Panc1 (cell line): ENCODE results near the gene ZBTB7B. TPM values are rescaled to one million over a fixed set of nuclear protein-coding genes. Genes with fewer than 3 reads are reported as not detected.

Source experiments
- ATAC-seq: fragments of 200-7000 bp; cut with Tn5 transposase; 2 replicates; pipeline ENCODE4 v1.9.1; 2020; ENCODE audit warnings: mild to moderate bottlenecking, moderate library complexity
- BruUV-seq: library from RNA; stranded (reverse); fragments of 400-500 nt; replicated peaks from 2 replicates; lab custom pipeline; 2021; lab: Mats Ljungman, UMichigan
- CTCF ChIA-PET: fragments of 300-600 bp; sonication (Branson Sonifier 250); formaldehyde crosslinking; loops from one replicate; lab custom pipeline; 2022; ENCODE audit warnings: antibody characterized with exemption; lab: Charles Lee
- POLR2A ChIA-PET: fragments of 300-600 bp; sonication (Branson Sonifier 250); formaldehyde crosslinking; loops from one replicate; lab custom pipeline; 2022; ENCODE audit warnings: antibody characterized with exemption; lab: Charles Lee
- DNase-seq: peaks from one replicate; pipeline ENCODE4 v3.0.0-alpha.2; 2010; ENCODE audit warnings: low read depth, low spot score
- H3K27ac ChIP-seq: 2 replicates; pipeline ENCODE4 v1.5.1; 2011; ENCODE audit warnings: mild to moderate bottlenecking, low read length, inconsistent platforms
- H3K27me3 ChIP-seq: fragments of 200-500 bp; sonication (Bioruptor generic); 2 replicates; pipeline ENCODE4 v1.6.0; 2014; ENCODE audit warnings: low read length, inconsistent platforms; ENCODE audit not compliant: control insufficient read depth, insufficient read depth
- H3K36me3 ChIP-seq: fragments of 200-500 bp; sonication (Bioruptor generic); 2 replicates; pipeline ENCODE4 v1.5.1; 2014; ENCODE audit warnings: inconsistent platforms, mild to moderate bottlenecking, low read length, moderate library complexity; ENCODE audit not compliant: control insufficient read depth, insufficient read depth
- H3K4me1 ChIP-seq: 2 replicates; pipeline ENCODE4 v1.5.1; 2011; ENCODE audit warnings: inconsistent platforms, mild to moderate bottlenecking, low read length, moderate library complexity; ENCODE audit not compliant: control insufficient read depth, insufficient read depth
- H3K4me3 ChIP-seq, 2 experiments: 2 replicates each; pipeline ENCODE4 v1.5.1; 2011 to 2012; ENCODE audit warnings: low read depth in 2 of 2, low read length in 2 of 2, mild to moderate bottlenecking in 2 of 2, inconsistent platforms in 1 of 2, moderate library complexity in 1 of 2
- H3K9me3 ChIP-seq: fragments of 200-500 bp; sonication (Bioruptor generic); 2 replicates; pipeline ENCODE4 v1.5.1; 2014; ENCODE audit warnings: low read depth, mild to moderate bottlenecking, inconsistent platforms, low read length, moderate library complexity; ENCODE audit not compliant: control insufficient read depth, insufficient read depth
- POLR2AphosphoS5 ChIP-seq: IDR thresholded peaks from 2 replicates; pipeline ENCODE4 v1.6.1; 2012; ENCODE audit warnings: mild to moderate bottlenecking, low read depth, low read length, moderate library complexity
- SIN3A ChIP-seq: IDR thresholded peaks from 2 replicates; pipeline ENCODE4 v1.6.1; 2012; ENCODE audit warnings: low read depth, mild to moderate bottlenecking, low read length, moderate library complexity, borderline replicate concordance; ENCODE audit not compliant: insufficient read depth
- TCF7L2 ChIP-seq: IDR thresholded peaks from 2 replicates; pipeline ENCODE4 v1.6.1; 2011; ENCODE audit warnings: mild to moderate bottlenecking, low read depth, low read length, inconsistent platforms
- in situ Hi-C: cut with HindIII; loops from 2 replicates; pipeline ENCODE4 v1.10.0; 2016; ENCODE audit warnings: low sequenced_read_pairs, low pct_unique_long_range_greater_than_20kb
- intact Hi-C: fragments of 100-400 bp; cut with micrococcal nuclease; formaldehyde crosslinking; loops from one replicate; pipeline ENCODE4 v1.10.0; 2022; ENCODE audit not compliant: unreplicated experiment
- total RNA-seq: library from RNA; stranded (reverse); gene quantifications from one replicate; pipeline ENCODE4 v1.2.1, GENCODE V29; 2021; ENCODE audit not compliant: unreplicated experiment
- TF ChIP-seq, protein P1 (sequence below), 2 experiments: IDR thresholded peaks; 2 replicates each; pipeline ENCODE4 v1.6.1; 2011 to 2012; ENCODE audit warnings: low read depth in 2 of 2, control low read depth in 1 of 2, low read length in 1 of 2, mild to moderate bottlenecking in 1 of 2, moderate library complexity in 1 of 2; ENCODE audit not compliant: insufficient read depth in 1 of 2
- TF ChIP-seq, protein P2 (sequence below): fragments of 450-650 bp; IDR thresholded peaks from 2 replicates; pipeline ENCODE4 v1.5.1; 2017; ENCODE audit warnings: mild to moderate bottlenecking

ZBTB7B gene
- total RNA-seq, 1 experiment from 2014 or later: 55.8 TPM

DNA sequence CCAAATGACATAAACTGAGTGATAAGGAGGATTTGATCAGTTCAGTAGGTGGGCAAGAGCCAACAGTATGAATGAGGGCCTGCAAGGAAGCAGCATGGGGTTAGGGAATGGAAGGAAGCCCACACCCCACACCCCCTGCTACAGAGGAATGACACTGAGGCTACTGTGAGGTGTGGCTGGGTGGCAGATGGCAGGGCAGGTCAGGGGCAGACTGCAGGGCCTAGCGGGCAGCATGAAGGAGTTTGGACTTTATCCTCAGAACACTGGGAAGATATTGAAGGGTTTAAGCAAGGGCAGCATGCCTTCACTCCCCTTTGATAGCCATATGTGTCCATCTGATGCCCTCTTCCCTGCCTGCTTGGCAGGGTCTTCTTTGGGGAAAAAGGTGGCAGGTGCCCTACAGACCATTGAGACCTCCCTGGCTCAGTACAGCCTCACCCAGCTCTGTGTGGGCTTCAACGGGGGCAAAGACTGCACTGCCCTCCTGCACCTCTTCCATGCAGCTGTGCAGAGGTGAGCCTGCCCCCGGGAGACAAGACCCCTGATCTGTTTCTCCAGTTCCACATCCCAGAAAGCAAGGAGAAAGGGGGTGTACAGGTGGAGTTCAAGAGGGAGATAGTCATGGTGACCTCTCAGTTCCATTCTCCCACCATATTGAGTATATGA, 13.3 kb upstream of the ZBTB7B start:
- no peak for ATAC-seq
- H3K4me1 ChIP-seq: peaks cover 5% of the 10 kb centered on the region
- H3K9me3 ChIP-seq: no peaks in the 10 kb centered on the region
- H3K27me3 ChIP-seq: no peaks in the 10 kb centered on the region
- ChIA-PET CTCF (no interaction called here), POLR2A (no interaction called here)
- no peak for TF ChIP-seq TCF7L2
- no peak for TF ChIP-seq POLR2AphosphoS5
- TF ChIP-seq, protein P1, sequence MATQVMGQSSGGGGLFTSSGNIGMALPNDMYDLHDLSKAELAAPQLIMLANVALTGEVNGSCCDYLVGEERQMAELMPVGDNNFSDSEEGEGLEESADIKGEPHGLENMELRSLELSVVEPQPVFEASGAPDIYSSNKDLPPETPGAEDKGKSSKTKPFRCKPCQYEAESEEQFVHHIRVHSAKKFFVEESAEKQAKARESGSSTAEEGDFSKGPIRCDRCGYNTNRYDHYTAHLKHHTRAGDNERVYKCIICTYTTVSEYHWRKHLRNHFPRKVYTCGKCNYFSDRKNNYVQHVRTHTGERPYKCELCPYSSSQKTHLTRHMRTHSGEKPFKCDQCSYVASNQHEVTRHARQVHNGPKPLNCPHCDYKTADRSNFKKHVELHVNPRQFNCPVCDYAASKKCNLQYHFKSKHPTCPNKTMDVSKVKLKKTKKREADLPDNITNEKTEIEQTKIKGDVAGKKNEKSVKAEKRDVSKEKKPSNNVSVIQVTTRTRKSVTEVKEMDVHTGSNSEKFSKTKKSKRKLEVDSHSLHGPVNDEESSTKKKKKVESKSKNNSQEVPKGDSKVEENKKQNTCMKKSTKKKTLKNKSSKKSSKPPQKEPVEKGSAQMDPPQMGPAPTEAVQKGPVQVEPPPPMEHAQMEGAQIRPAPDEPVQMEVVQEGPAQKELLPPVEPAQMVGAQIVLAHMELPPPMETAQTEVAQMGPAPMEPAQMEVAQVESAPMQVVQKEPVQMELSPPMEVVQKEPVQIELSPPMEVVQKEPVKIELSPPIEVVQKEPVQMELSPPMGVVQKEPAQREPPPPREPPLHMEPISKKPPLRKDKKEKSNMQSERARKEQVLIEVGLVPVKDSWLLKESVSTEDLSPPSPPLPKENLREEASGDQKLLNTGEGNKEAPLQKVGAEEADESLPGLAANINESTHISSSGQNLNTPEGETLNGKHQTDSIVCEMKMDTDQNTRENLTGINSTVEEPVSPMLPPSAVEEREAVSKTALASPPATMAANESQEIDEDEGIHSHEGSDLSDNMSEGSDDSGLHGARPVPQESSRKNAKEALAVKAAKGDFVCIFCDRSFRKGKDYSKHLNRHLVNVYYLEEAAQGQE (IDR thresholded peaks at IDR 0.05; ENCODE audit: insufficient read depth in 1 of 2, low read depth in 2 of 2, low read length in 1 of 2): no peak
- TF ChIP-seq, protein P2, sequence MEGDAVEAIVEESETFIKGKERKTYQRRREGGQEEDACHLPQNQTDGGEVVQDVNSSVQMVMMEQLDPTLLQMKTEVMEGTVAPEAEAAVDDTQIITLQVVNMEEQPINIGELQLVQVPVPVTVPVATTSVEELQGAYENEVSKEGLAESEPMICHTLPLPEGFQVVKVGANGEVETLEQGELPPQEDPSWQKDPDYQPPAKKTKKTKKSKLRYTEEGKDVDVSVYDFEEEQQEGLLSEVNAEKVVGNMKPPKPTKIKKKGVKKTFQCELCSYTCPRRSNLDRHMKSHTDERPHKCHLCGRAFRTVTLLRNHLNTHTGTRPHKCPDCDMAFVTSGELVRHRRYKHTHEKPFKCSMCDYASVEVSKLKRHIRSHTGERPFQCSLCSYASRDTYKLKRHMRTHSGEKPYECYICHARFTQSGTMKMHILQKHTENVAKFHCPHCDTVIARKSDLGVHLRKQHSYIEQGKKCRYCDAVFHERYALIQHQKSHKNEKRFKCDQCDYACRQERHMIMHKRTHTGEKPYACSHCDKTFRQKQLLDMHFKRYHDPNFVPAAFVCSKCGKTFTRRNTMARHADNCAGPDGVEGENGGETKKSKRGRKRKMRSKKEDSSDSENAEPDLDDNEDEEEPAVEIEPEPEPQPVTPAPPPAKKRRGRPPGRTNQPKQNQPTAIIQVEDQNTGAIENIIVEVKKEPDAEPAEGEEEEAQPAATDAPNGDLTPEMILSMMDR: no peak
- TF ChIP-seq SIN3A: no peak
- H3K27ac ChIP-seq: no peak overlapping the region
- intact Hi-C loops: no loop called here
- in situ Hi-C loops: no loop called here
- no TSS peak for BruUV-seq
- peaks cover 4% of the 10 kb centered on the region; the same call in 1 of the 2 replicates for H3K36me3 ChIP-seq
- DNase-seq: no peak
- no peak overlapping the region for H3K4me3 ChIP-seq

DNA sequence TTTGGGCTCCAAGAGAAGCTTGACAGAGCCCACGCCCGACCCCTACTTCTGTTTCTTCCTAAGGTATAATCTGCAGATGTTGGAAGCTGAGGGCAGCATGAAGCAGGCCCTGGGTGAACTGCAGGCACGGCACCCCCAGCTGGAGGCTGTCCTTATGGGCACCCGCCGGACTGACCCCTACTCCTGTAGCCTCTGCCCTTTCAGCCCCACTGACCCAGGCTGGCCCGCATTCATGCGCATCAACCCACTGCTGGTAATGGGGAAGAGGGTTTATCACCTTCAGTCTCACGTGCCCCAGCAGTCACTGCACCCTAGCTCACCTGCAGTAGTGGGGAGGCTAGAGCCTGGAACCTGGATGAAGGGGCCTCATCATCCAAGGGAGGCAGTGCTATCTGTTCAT, 12.3 kb upstream of the ZBTB7B start:
- intact Hi-C loops: no loop called here
- DNase-seq (no peak), ATAC-seq (no peak)
- Histone ChIP-seq H3K27ac (no peak overlapping the region), H3K36me3 (peaks cover 4% of the 10 kb centered on the region; the same call in 1 of the 2 replicates), H3K4me1 (peaks cover 5% of the 10 kb centered on the region), H3K27me3 (no peaks in the 10 kb centered on the region), H3K9me3 (no peaks in the 10 kb centered on the region), H3K4me3 (no peak overlapping the region)
- POLR2A ChIA-PET: no interaction called here
- no TSS peak for BruUV-seq
- CTCF ChIA-PET: no interaction called here
- in situ Hi-C loops: no loop called here
- TF ChIP-seq SIN3A: no peak
- no peak for TF ChIP-seq TCF7L2
- TF ChIP-seq POLR2AphosphoS5: no peak
- TF ChIP-seq, protein P2: no peak
- TF ChIP-seq, protein P1 (IDR thresholded peaks at IDR 0.05; ENCODE audit: insufficient read depth in 1 of 2, low read depth in 2 of 2, low read length in 1 of 2): no peak
